ENCODE measurements around the gene ADGRG6.

DNA sequence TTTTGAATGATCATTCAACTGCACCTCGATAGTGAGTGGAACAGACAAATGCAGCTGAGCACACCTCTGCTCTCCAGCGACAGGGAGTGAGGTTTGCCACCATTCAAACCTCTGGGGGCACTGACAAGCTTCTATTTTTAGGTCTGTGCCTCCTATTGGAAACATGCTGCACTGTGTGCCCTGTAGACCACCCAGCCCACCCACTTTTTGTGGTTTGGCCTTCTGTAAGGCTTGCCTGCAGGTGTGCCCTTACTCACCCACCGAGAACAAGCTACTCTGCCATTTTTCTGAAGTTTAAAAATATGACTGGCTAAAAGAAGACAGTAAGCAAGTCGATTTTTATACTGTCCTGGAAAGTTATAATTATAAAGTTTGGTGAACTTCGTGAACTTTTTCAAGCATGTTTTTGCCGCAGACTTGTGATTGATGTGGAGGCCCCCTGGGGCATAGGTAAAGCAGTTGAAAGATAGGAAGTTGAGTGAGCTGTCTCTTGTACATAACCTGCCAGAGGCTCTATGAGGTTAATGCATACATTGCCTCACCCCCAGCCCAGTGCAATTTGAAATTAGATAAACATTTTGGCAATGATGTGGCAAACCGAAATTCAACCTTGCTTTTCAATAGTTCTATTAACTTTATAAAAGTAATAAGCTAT lies 53.8 kb downstream of the ADGRG6 start:
- TF ChIP-seq, protein P1, sequence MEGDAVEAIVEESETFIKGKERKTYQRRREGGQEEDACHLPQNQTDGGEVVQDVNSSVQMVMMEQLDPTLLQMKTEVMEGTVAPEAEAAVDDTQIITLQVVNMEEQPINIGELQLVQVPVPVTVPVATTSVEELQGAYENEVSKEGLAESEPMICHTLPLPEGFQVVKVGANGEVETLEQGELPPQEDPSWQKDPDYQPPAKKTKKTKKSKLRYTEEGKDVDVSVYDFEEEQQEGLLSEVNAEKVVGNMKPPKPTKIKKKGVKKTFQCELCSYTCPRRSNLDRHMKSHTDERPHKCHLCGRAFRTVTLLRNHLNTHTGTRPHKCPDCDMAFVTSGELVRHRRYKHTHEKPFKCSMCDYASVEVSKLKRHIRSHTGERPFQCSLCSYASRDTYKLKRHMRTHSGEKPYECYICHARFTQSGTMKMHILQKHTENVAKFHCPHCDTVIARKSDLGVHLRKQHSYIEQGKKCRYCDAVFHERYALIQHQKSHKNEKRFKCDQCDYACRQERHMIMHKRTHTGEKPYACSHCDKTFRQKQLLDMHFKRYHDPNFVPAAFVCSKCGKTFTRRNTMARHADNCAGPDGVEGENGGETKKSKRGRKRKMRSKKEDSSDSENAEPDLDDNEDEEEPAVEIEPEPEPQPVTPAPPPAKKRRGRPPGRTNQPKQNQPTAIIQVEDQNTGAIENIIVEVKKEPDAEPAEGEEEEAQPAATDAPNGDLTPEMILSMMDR (conservative IDR thresholded peaks at IDR 0.05; ENCODE audit: low read length) = peak; percentile 26; the same call in 1 of the 2 replicates
- TF ChIP-seq EZH2phosphoT487 (IDR thresholded peaks at IDR 0.05; ENCODE audit: borderline replicate concordance) = no peak
